Measurements from ENCODE around the gene ZNF468.
"Not testable (repeated sequence)": the region's sequence is repeated elsewhere in the genome, so short reads cannot be mapped to it uniquely, and the experiment has no call there.

The ZNF468 gene

GRCh38 chr19:52872996-52873395 is 15.6 kb upstream of the ZNF468 start:
- H3K9me3 ChIP-seq (ENCODE audit: control insufficient read depth, low read length); H3K4me3 ChIP-seq (ENCODE audit: low read length); H3K27me3 ChIP-seq (ENCODE audit: control insufficient read depth, insufficient read depth, low read length); H3K9ac ChIP-seq (ENCODE audit: low read length); H3K36me3 ChIP-seq (ENCODE audit: control insufficient read depth, insufficient read depth, low read length); H3K4me1 ChIP-seq (ENCODE audit: control insufficient read depth, insufficient read depth, low read length): not testable (repeated sequence)

- no peaks in the 10 kb centered on the region for H3K27me3 ChIP-seq (ENCODE audit: control insufficient read depth, insufficient read depth, low read length)
- no peaks in the 10 kb centered on the region for H3K36me3 ChIP-seq (ENCODE audit: control insufficient read depth, insufficient read depth, low read length)
- no peaks in the 10 kb centered on the region for H3K4me1 ChIP-seq (ENCODE audit: control insufficient read depth, insufficient read depth, low read length)
- H3K4me3 ChIP-seq (ENCODE audit: low read length) = no peak overlapping the region
- H3K9ac ChIP-seq (ENCODE audit: low read length) = no peak overlapping the region
- no peaks in the 10 kb centered on the region for H3K9me3 ChIP-seq (ENCODE audit: control insufficient read depth, low read length)
These were observed 14.0 kb upstream of the ZNF468 start for GRCh38 chr19:52871466-52871865.

- H3K4me1 ChIP-seq (ENCODE audit: control insufficient read depth, insufficient read depth, low read length); H3K9ac ChIP-seq (ENCODE audit: low read length); H3K4me3 ChIP-seq (ENCODE audit: low read length); H3K9me3 ChIP-seq (ENCODE audit: control insufficient read depth, low read length); H3K27me3 ChIP-seq (ENCODE audit: control insufficient read depth, insufficient read depth, low read length); H3K36me3 ChIP-seq (ENCODE audit: control insufficient read depth, insufficient read depth, low read length): not testable (repeated sequence)
These were observed 10.6 kb upstream of the ZNF468 start for GRCh38 chr19:52868031-52868430.

GRCh38 chr19:52856540-52857377 is 660 bp downstream of the ZNF468 start:
- H3K4me3 ChIP-seq (ENCODE audit: low read length) = peak overlapping the region; percentile 69
- H3K9me3 ChIP-seq (ENCODE audit: control insufficient read depth, low read length); H3K36me3 ChIP-seq (ENCODE audit: control insufficient read depth, insufficient read depth, low read length); H3K4me1 ChIP-seq (ENCODE audit: control insufficient read depth, insufficient read depth, low read length); H3K27me3 ChIP-seq (ENCODE audit: control insufficient read depth, insufficient read depth, low read length): not testable (repeated sequence)
- peak overlapping the region; percentile 86 for H3K9ac ChIP-seq (ENCODE audit: low read length)

GRCh38 chr19:52847352-52847751 is 10.1 kb downstream of the ZNF468 start:
- not testable (repeated sequence) for H3K4me1 ChIP-seq (ENCODE audit: control insufficient read depth, insufficient read depth, low read length); H3K9ac ChIP-seq (ENCODE audit: low read length); H3K9me3 ChIP-seq (ENCODE audit: control insufficient read depth, low read length); H3K27me3 ChIP-seq (ENCODE audit: control insufficient read depth, insufficient read depth, low read length); H3K4me3 ChIP-seq (ENCODE audit: low read length)
- H3K36me3 ChIP-seq (ENCODE audit: control insufficient read depth, insufficient read depth, low read length) = peaks cover 24% of the 10 kb centered on the region

GRCh38 chr19:52840825-52841465 is 16.5 kb downstream of the ZNF468 start:
- H3K4me3 ChIP-seq (ENCODE audit: low read length); H3K27me3 ChIP-seq (ENCODE audit: control insufficient read depth, insufficient read depth, low read length); H3K9ac ChIP-seq (ENCODE audit: low read length); H3K4me1 ChIP-seq (ENCODE audit: control insufficient read depth, insufficient read depth, low read length): not testable (repeated sequence)
- Histone ChIP-seq H3K9me3 (ENCODE audit: control insufficient read depth, low read length) (peaks cover 20% of the 10 kb centered on the region), H3K36me3 (ENCODE audit: control insufficient read depth, insufficient read depth, low read length) (peaks cover 23% of the 10 kb centered on the region)

- H3K9me3 ChIP-seq (ENCODE audit: control insufficient read depth, low read length); H3K36me3 ChIP-seq (ENCODE audit: control insufficient read depth, insufficient read depth, low read length); H3K4me1 ChIP-seq (ENCODE audit: control insufficient read depth, insufficient read depth, low read length); H3K27me3 ChIP-seq (ENCODE audit: control insufficient read depth, insufficient read depth, low read length); H3K4me3 ChIP-seq (ENCODE audit: low read length); H3K9ac ChIP-seq (ENCODE audit: low read length): not testable (repeated sequence)
These were observed 23.1 kb downstream of the ZNF468 start for GRCh38 chr19:52834289-52834688.

- H3K9ac ChIP-seq (ENCODE audit: low read length); H3K4me3 ChIP-seq (ENCODE audit: low read length): not testable (repeated sequence)
These were observed 23.9 kb downstream of the ZNF468 start for GRCh38 chr19:52833541-52833940.

GRCh38 chr19:52829866-52830265 is 27.6 kb downstream of the ZNF468 start:
- not testable (repeated sequence) for H3K4me3 ChIP-seq (ENCODE audit: low read length); H3K27me3 ChIP-seq (ENCODE audit: control insufficient read depth, insufficient read depth, low read length); H3K9me3 ChIP-seq (ENCODE audit: control insufficient read depth, low read length); H3K36me3 ChIP-seq (ENCODE audit: control insufficient read depth, insufficient read depth, low read length); H3K4me1 ChIP-seq (ENCODE audit: control insufficient read depth, insufficient read depth, low read length); H3K9ac ChIP-seq (ENCODE audit: low read length)

More at GRCh38 chr19:52833541-52833940, 23.9 kb downstream of the ZNF468 start:
- not testable (repeated sequence) for H3K27me3 ChIP-seq (ENCODE audit: control insufficient read depth, insufficient read depth, low read length); H3K36me3 ChIP-seq (ENCODE audit: control insufficient read depth, insufficient read depth, low read length); H3K4me1 ChIP-seq (ENCODE audit: control insufficient read depth, insufficient read depth, low read length); H3K9me3 ChIP-seq (ENCODE audit: control insufficient read depth, low read length)

GRCh38 chr19:52825765-52826164 is 31.7 kb downstream of the ZNF468 start:
- Histone ChIP-seq H3K4me3 (ENCODE audit: low read length) (no peak overlapping the region), H3K36me3 (ENCODE audit: control insufficient read depth, insufficient read depth, low read length) (no peaks in the 10 kb centered on the region), H3K9me3 (ENCODE audit: control insufficient read depth, low read length) (no peaks in the 10 kb centered on the region), H3K9ac (ENCODE audit: low read length) (no peak overlapping the region), H3K4me1 (ENCODE audit: control insufficient read depth, insufficient read depth, low read length) (no peaks in the 10 kb centered on the region), H3K27me3 (ENCODE audit: control insufficient read depth, insufficient read depth, low read length) (no peaks in the 10 kb centered on the region)

GRCh38 chr19:52823676-52824075 is 33.7 kb downstream of the ZNF468 start:
- H3K27me3 ChIP-seq (ENCODE audit: control insufficient read depth, insufficient read depth, low read length) = no peaks in the 10 kb centered on the region
- peaks cover 3% of the 10 kb centered on the region for H3K4me1 ChIP-seq (ENCODE audit: control insufficient read depth, insufficient read depth, low read length)
- no peaks in the 10 kb centered on the region for H3K36me3 ChIP-seq (ENCODE audit: control insufficient read depth, insufficient read depth, low read length)
- no peak overlapping the region for H3K4me3 ChIP-seq (ENCODE audit: low read length)
- no peak overlapping the region for H3K9ac ChIP-seq (ENCODE audit: low read length)
- H3K9me3 ChIP-seq (ENCODE audit: control insufficient read depth, low read length) = no peaks in the 10 kb centered on the region

- not testable (repeated sequence) for H3K4me1 ChIP-seq (ENCODE audit: control insufficient read depth, insufficient read depth, low read length); H3K36me3 ChIP-seq (ENCODE audit: control insufficient read depth, insufficient read depth, low read length); H3K9me3 ChIP-seq (ENCODE audit: control insufficient read depth, low read length); H3K27me3 ChIP-seq (ENCODE audit: control insufficient read depth, insufficient read depth, low read length)
- peak within 1 kb of the TSS; percentile 75 for H3K9ac ChIP-seq (ENCODE audit: low read length)
- peak within 1 kb of the TSS; percentile 84 for H3K4me3 ChIP-seq (ENCODE audit: low read length)
These were observed 36.0 kb downstream of the ZNF468 start, which contains the start of gene ZNF28 for GRCh38 chr19:52821204-52821960. ZNF28 (minus strand) TSS chr19:52821633; CDS start chr19:52817958, 3,675 bp downstream.
